WTC11 (cell line): ENCODE results near the gene GGN. TPM values are rescaled to one million over a fixed set of nuclear protein-coding genes. Genes with fewer than 3 reads are reported as not detected.

ENCODE experiments used
- ATAC-seq: fragments of 200-7000 bp; cut with Tn5 transposase; 2 replicates; pipeline ENCODE4 v1.10.0; 2021; ENCODE audit warnings: mild to moderate bottlenecking, moderate library complexity
- CTCF ChIA-PET: fragments of 300-600 bp; sonication (Branson Sonifier 250); formaldehyde crosslinking; loops from one replicate; lab custom pipeline; 2021; ENCODE audit warnings: antibody characterized with exemption; lab: Charles Lee
- POLR2A ChIA-PET: fragments of 350-600 bp; sonication (Branson Sonifier 250); formaldehyde crosslinking; loops from one replicate; lab custom pipeline; 2021; ENCODE audit warnings: antibody characterized with exemption; lab: Charles Lee
- DNase-seq: peaks from one replicate; pipeline ENCODE4 v3.0.0; 2021; ENCODE audit warnings: low spot score
- H3K27ac Mint-ChIP-seq: 2 replicates; pipeline ENCODE4 v1.8.0; 2021; ENCODE audit warnings: mixed read lengths
- H3K27me3 Mint-ChIP-seq: 2 replicates; pipeline ENCODE4 v1.8.0; 2021; ENCODE audit warnings: low read depth, mild to moderate bottlenecking, moderate library complexity, mixed read lengths
- H3K36me3 Mint-ChIP-seq: 2 replicates; pipeline ENCODE4 v1.8.0; 2021; ENCODE audit warnings: mixed read lengths
- H3K4me1 Mint-ChIP-seq: 2 replicates; pipeline ENCODE4 v1.8.0; 2022; ENCODE audit warnings: mixed read lengths
- H3K4me3 Mint-ChIP-seq: 2 replicates; pipeline ENCODE4 v1.8.0; 2021; ENCODE audit warnings: mild to moderate bottlenecking, moderate library complexity, mixed read lengths
- H3K9me3 Mint-ChIP-seq: 2 replicates; pipeline ENCODE4 v1.8.0; 2021; ENCODE audit warnings: mixed read lengths
- CREB1 ChIP-seq: sonication (generic); formaldehyde crosslinking; IDR thresholded peaks from 2 replicates; pipeline ENCODE4 v1.8.0; 2023; ENCODE audit warnings: mild to moderate bottlenecking, missing genetic modification reagents
- ETV6 ChIP-seq: sonication (generic); formaldehyde crosslinking; IDR thresholded peaks from 2 replicates; pipeline ENCODE4 v1.8.1; 2022; ENCODE audit warnings: mild to moderate bottlenecking, missing genetic modification reagents
- FOXK1 ChIP-seq: sonication (generic); formaldehyde crosslinking; IDR thresholded peaks from 2 replicates; pipeline ENCODE4 v1.8.0; 2022; ENCODE audit warnings: mild to moderate bottlenecking, moderate library complexity, missing genetic modification reagents
- GTF2I ChIP-seq: fragments of 250-450 bp; sonication (Bioruptor Pico); conservative IDR thresholded peaks from 2 replicates; pipeline ENCODE4 v1.4.0; 2021; ENCODE audit warnings: mild to moderate bottlenecking
- IRF2 ChIP-seq: sonication (generic); formaldehyde crosslinking; IDR thresholded peaks from 2 replicates; pipeline ENCODE4 v1.8.0; 2022; ENCODE audit warnings: low read depth, missing genetic modification reagents, borderline replicate concordance
- JAZF1 ChIP-seq: fragments of 250-450 bp; sonication (Bioruptor Pico); IDR thresholded peaks from 2 replicates; pipeline ENCODE4 v1.9.0; 2021; ENCODE audit warnings: moderate library complexity, mild to moderate bottlenecking, inconsistent platforms
- NFATC4 ChIP-seq: fragments of 250-450 bp; sonication (Bioruptor Pico); IDR thresholded peaks from 2 replicates; pipeline ENCODE4 v1.9.0; 2021; ENCODE audit warnings: mild to moderate bottlenecking
- NFE2L1 ChIP-seq: sonication (generic); formaldehyde crosslinking; IDR thresholded peaks from 2 replicates; pipeline ENCODE4 v1.8.1; 2023; ENCODE audit warnings: missing genetic modification reagents
- NFYB ChIP-seq: sonication (generic); formaldehyde crosslinking; conservative IDR thresholded peaks from 2 replicates; pipeline ENCODE4 v1.8.0; 2022; ENCODE audit warnings: low read depth, missing genetic modification reagents
- SOX15 ChIP-seq: fragments of 250-450 bp; sonication (Bioruptor Pico); IDR thresholded peaks from 2 replicates; pipeline ENCODE4 v1.9.0; 2021; ENCODE audit warnings: mild to moderate bottlenecking
- TCF7 ChIP-seq: sonication (generic); formaldehyde crosslinking; IDR thresholded peaks from 2 replicates; pipeline ENCODE4 v1.8.0; 2022; ENCODE audit warnings: mild to moderate bottlenecking, low read depth, missing genetic modification reagents, moderate library complexity
- ZBTB21 ChIP-seq: sonication (generic); formaldehyde crosslinking; IDR thresholded peaks from 2 replicates; pipeline ENCODE4 v1.8.1; 2023; ENCODE audit warnings: mild to moderate bottlenecking, missing genetic modification reagents, borderline replicate concordance
- ZNF416 ChIP-seq: fragments of 250-450 bp; sonication (Bioruptor Pico); IDR thresholded peaks from 2 replicates; pipeline ENCODE4 v1.9.0; 2021; ENCODE audit warnings: mild to moderate bottlenecking, inconsistent platforms
- ZNF671 ChIP-seq: fragments of 250-450 bp; sonication (Bioruptor Pico); IDR thresholded peaks from 2 replicates; pipeline ENCODE4 v1.8.0; 2021; ENCODE audit warnings: mild to moderate bottlenecking
- total RNA-seq: library from RNA; stranded (reverse); gene quantifications from 3 replicates; pipeline ENCODE4 v1.2.3, GENCODE V29; 2021
- TF ChIP-seq, protein P1 (sequence below): sonication (generic); formaldehyde crosslinking; IDR thresholded peaks from 2 replicates; pipeline ENCODE4 v1.8.0; 2023; ENCODE audit warnings: mild to moderate bottlenecking, missing genetic modification reagents
- TF ChIP-seq, protein P2 (sequence below): sonication (generic); formaldehyde crosslinking; IDR thresholded peaks from 2 replicates; pipeline ENCODE4 v1.8.1; 2023; ENCODE audit warnings: mild to moderate bottlenecking, missing genetic modification reagents, moderate library complexity
- TF ChIP-seq, protein P3 (sequence below): fragments of 250-450 bp; sonication (Bioruptor Pico); IDR thresholded peaks from 2 replicates; pipeline ENCODE4 v2.1.2; 2022; ENCODE audit warnings: mild to moderate bottlenecking, moderate library complexity
- TF ChIP-seq, protein P4 (sequence below): sonication (generic); formaldehyde crosslinking; IDR thresholded peaks from 2 replicates; pipeline ENCODE4 v1.8.1; 2023; ENCODE audit warnings: mild to moderate bottlenecking, missing genetic modification reagents
- TF ChIP-seq, protein P5 (sequence below): sonication (generic); formaldehyde crosslinking; IDR thresholded peaks from 2 replicates; pipeline ENCODE4 v1.8.1; 2023; ENCODE audit warnings: mild to moderate bottlenecking, moderate library complexity, missing genetic modification reagents
- TF ChIP-seq, protein P6 (sequence below): sonication (generic); formaldehyde crosslinking; IDR thresholded peaks from 2 replicates; pipeline ENCODE4 v1.8.1; 2022; ENCODE audit warnings: mild to moderate bottlenecking, missing genetic modification reagents, moderate library complexity, borderline replicate concordance

The GGN gene
- total RNA-seq, 1 experiment from 2014 or later = 2.4 TPM

DNA sequence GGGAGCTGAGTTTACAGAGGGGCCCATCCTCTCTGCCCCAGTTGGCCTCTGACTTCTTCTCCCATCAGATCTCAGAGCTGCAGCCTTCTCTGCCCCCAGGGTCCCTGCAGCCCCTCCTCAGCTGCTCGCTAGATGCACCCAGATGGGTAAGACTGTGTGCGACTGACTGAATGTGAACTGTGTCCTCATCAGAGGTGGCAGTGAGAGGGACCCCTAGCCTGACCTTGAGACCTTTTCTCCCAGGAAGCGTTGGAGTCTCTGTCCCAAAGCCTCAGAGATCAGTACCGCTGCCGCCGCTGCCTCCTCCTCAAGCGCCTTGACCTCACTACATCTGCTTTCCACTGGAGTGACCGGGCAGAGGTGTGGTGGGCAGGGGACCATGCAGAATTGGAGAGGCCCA, 17.4 kb upstream of the GGN start:
- H3K4me1 Mint-ChIP-seq = no peaks in the 10 kb centered on the region
- peaks cover 37% of the 10 kb centered on the region for H3K27me3 Mint-ChIP-seq
- no peak for DNase-seq
- peak overlapping the region; percentile 24; the same call in 1 of the 2 replicates for H3K4me3 Mint-ChIP-seq
- no peaks in the 10 kb centered on the region for H3K9me3 Mint-ChIP-seq
- H3K36me3 Mint-ChIP-seq = no peaks in the 10 kb centered on the region
- POLR2A ChIA-PET = no interaction called here
- H3K27ac Mint-ChIP-seq = no peak overlapping the region
- CTCF ChIA-PET = interaction anchor here (1.2 to 3.0 kb wide), 3 partner anchors 20 to 31 kb away, joined by 3 to 49 read pairs (median 3); partner anchors contain the start of genes PSMD8 and RASGRP4
- no peak for TF ChIP-seq ZNF671
- TF ChIP-seq JAZF1 (CRISPR knock-in tag) = no peak
- no peak for TF ChIP-seq NFE2L1 (CRISPR knock-in tag)
- TF ChIP-seq, protein P1, sequence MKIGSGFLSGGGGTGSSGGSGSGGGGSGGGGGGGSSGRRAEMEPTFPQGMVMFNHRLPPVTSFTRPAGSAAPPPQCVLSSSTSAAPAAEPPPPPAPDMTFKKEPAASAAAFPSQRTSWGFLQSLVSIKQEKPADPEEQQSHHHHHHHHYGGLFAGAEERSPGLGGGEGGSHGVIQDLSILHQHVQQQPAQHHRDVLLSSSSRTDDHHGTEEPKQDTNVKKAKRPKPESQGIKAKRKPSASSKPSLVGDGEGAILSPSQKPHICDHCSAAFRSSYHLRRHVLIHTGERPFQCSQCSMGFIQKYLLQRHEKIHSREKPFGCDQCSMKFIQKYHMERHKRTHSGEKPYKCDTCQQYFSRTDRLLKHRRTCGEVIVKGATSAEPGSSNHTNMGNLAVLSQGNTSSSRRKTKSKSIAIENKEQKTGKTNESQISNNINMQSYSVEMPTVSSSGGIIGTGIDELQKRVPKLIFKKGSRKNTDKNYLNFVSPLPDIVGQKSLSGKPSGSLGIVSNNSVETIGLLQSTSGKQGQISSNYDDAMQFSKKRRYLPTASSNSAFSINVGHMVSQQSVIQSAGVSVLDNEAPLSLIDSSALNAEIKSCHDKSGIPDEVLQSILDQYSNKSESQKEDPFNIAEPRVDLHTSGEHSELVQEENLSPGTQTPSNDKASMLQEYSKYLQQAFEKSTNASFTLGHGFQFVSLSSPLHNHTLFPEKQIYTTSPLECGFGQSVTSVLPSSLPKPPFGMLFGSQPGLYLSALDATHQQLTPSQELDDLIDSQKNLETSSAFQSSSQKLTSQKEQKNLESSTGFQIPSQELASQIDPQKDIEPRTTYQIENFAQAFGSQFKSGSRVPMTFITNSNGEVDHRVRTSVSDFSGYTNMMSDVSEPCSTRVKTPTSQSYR (CRISPR knock-in tag) = no peak
- TF ChIP-seq TCF7 = no peak
- TF ChIP-seq GTF2I = no peak
- no peak for TF ChIP-seq ZBTB21 (CRISPR knock-in tag)
- no peak for TF ChIP-seq NFATC4 (CRISPR knock-in tag)
- TF ChIP-seq SOX15 (CRISPR knock-in tag) = no peak
- no peak for TF ChIP-seq ETV6 (CRISPR knock-in tag)
- TF ChIP-seq, protein P2, sequence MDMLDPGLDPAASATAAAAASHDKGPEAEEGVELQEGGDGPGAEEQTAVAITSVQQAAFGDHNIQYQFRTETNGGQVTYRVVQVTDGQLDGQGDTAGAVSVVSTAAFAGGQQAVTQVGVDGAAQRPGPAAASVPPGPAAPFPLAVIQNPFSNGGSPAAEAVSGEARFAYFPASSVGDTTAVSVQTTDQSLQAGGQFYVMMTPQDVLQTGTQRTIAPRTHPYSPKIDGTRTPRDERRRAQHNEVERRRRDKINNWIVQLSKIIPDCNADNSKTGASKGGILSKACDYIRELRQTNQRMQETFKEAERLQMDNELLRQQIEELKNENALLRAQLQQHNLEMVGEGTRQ (CRISPR knock-in tag) = no peak
- TF ChIP-seq ZNF416 (CRISPR knock-in tag) = no peak
- TF ChIP-seq, protein P3, sequence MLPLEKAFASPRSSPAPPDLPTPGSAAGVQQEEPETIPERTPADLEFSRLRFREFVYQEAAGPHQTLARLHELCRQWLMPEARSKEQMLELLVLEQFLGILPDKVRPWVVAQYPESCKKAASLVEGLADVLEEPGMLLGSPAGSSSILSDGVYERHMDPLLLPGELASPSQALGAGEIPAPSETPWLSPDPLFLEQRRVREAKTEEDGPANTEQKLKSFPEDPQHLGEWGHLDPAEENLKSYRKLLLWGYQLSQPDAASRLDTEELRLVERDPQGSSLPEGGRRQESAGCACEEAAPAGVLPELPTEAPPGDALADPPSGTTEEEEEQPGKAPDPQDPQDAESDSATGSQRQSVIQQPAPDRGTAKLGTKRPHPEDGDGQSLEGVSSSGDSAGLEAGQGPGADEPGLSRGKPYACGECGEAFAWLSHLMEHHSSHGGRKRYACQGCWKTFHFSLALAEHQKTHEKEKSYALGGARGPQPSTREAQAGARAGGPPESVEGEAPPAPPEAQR = no peak
- TF ChIP-seq IRF2 (CRISPR knock-in tag) = no peak
- TF ChIP-seq FOXK1 (CRISPR knock-in tag) = no peak
- no peak for ATAC-seq

DNA sequence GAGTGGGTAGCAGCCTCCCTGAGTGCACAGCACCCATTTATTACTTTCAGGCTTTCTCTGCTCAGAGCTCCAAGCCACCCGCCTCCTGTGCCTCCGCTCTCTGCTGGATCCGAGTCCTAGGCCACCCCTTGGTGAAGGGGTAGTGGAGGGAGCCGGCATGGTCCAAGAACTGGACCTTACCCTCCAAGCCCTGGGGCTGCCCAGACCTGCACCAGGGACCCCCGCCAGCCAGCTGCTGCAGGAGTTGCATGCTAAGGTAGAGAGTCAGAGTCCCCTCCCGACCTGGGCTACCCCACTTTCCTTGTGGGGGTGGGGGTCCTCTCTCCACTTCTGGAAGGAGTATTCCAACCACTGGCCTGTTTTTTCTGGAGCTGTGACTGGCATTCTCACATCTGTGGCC, 17.0 kb upstream of the GGN start:
- Mint-ChIP-seq H3K9me3 (no peaks in the 10 kb centered on the region), H3K27me3 (peaks cover 41% of the 10 kb centered on the region), H3K4me1 (no peaks in the 10 kb centered on the region), H3K4me3 (peak overlapping the region; percentile 43; the same call in 1 of the 2 replicates), H3K27ac (no peak overlapping the region), H3K36me3 (no peaks in the 10 kb centered on the region)
- ATAC-seq (no peak), DNase-seq (no peak)
- CTCF ChIA-PET = interaction anchor here (0.9 to 3.0 kb wide), 7 partner anchors 10 to 74 kb away, joined by 3 to 69 read pairs (median 38); partner anchors contain the start of genes PSMD8 and RASGRP4
- TF ChIP-seq, protein P1 (CRISPR knock-in tag) = no peak
- TF ChIP-seq NFATC4 (CRISPR knock-in tag) = no peak
- TF ChIP-seq, protein P2 (CRISPR knock-in tag) = no peak
- TF ChIP-seq, protein P4, sequence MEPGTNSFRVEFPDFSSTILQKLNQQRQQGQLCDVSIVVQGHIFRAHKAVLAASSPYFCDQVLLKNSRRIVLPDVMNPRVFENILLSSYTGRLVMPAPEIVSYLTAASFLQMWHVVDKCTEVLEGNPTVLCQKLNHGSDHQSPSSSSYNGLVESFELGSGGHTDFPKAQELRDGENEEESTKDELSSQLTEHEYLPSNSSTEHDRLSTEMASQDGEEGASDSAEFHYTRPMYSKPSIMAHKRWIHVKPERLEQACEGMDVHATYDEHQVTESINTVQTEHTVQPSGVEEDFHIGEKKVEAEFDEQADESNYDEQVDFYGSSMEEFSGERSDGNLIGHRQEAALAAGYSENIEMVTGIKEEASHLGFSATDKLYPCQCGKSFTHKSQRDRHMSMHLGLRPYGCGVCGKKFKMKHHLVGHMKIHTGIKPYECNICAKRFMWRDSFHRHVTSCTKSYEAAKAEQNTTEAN = no peak
- no peak for TF ChIP-seq CREB1 (CRISPR knock-in tag)
- TF ChIP-seq, protein P5, sequence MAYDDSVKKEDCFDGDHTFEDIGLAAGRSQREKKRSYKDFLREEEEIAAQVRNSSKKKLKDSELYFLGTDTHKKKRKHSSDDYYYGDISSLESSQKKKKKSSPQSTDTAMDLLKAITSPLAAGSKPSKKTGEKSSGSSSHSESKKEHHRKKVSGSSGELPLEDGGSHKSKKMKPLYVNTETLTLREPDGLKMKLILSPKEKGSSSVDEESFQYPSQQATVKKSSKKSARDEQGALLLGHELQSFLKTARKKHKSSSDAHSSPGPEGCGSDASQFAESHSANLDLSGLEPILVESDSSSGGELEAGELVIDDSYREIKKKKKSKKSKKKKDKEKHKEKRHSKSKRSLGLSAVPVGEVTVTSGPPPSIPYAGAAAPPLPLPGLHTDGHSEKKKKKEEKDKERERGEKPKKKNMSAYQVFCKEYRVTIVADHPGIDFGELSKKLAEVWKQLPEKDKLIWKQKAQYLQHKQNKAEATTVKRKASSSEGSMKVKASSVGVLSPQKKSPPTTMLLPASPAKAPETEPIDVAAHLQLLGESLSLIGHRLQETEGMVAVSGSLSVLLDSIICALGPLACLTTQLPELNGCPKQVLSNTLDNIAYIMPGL (CRISPR knock-in tag) = no peak
- no peak for TF ChIP-seq NFYB (CRISPR knock-in tag)
- TF ChIP-seq, protein P6, sequence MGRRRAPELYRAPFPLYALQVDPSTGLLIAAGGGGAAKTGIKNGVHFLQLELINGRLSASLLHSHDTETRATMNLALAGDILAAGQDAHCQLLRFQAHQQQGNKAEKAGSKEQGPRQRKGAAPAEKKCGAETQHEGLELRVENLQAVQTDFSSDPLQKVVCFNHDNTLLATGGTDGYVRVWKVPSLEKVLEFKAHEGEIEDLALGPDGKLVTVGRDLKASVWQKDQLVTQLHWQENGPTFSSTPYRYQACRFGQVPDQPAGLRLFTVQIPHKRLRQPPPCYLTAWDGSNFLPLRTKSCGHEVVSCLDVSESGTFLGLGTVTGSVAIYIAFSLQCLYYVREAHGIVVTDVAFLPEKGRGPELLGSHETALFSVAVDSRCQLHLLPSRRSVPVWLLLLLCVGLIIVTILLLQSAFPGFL (CRISPR knock-in tag) = no peak
- POLR2A ChIA-PET = no interaction called here
